GM21717 (cell line): Measurements from ENCODE around the gene DAB2IP.
"Not testable (repeated sequence)": the region's sequence is repeated elsewhere in the genome, so short reads cannot be mapped to it uniquely, and the experiment has no call there.

Experiments used
- ATAC-seq: cut with Tn5 transposase; IDR thresholded peaks from one replicate; pipeline ENCODE4 v1.9.1; 2021; ENCODE audit warnings: mild to moderate bottlenecking, moderate library complexity; ENCODE audit not compliant: unreplicated experiment

Gene DAB2IP

DNA sequence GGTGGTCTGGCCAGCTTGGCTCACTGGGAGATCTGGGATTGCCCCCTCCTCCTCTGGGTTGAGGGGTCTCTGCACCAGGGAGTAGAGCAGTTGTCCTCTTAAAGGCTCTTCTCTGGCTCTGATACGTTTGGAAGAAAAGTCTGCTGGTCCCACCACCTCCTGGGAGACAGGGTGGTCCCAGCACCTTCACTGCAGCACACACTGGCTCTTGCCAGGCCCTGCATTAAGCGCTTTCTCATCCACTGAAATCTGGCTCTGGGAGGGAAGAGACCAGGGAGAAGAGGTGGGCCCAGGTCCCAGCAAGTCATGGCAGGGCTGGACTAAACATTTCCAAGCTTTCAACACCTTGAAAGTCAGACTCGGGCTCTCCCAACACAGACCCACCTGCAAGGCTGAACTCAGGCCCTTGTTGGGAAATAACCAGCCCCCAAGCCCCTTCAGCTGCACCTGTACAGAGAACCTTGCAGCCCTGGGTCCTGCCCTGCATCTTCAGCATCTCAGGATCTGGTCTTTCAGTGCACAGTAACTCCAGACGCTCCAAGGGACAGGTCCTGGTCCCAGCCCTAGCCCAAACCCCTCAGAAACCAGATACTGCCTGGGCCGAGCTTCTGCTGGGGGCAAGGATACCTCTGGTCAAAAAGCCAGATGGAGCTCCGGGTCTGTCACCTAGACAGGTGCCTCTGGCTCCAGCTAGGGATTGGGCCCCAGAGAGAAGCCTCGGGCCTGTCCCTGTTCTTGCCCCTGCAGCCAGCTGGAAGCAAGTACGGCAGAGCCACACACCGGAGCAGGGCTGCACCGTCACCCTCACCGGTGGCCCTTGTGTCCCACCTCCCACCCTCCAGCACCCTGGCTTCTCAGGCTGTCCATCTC is 134.5 kb downstream of the DAB2IP start:
- ATAC-seq = no peak

DNA sequence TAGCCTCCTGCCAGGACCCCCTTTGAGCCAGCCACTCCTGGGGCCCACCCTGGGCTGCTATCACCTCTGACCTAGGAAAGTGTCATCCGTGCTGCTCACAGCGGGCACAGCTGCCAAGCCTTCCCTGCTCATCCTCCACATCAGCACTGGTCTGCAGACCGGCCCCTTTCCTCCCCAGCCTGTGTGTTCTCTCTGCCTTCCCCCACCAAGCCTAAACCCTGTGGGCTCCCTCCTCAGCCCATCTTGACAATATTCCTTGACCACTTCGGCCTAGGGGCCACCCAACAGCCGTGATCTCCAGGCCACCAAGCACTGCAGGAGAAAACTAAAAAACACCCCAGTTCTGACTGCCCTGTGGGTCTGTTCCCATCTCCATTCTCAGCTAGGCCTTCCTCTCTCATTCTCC is 135.1 kb downstream of the DAB2IP start:
- no peak for ATAC-seq

DNA sequence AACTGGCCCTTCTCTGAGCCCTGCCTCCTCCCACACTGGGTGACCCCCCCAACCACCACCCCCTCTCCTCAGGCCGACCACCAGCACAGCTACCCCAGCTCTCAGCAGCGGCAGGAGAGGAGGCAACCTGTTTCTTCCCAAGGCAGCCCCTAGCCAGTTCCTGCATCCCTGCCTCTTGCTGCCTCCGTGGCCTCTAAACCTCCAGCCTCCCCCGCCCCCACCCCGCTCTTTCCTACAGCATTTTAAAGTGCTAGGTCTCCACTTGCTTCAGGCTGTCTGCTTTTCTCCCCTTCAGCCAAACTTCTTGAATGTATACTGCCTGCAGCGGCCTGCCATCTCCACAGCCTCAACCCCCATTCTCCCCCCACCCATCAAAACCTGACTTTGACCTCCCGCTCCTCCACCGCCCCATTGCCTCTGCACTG is 135.6 kb downstream of the DAB2IP start:
- ATAC-seq = no peak

DNA sequence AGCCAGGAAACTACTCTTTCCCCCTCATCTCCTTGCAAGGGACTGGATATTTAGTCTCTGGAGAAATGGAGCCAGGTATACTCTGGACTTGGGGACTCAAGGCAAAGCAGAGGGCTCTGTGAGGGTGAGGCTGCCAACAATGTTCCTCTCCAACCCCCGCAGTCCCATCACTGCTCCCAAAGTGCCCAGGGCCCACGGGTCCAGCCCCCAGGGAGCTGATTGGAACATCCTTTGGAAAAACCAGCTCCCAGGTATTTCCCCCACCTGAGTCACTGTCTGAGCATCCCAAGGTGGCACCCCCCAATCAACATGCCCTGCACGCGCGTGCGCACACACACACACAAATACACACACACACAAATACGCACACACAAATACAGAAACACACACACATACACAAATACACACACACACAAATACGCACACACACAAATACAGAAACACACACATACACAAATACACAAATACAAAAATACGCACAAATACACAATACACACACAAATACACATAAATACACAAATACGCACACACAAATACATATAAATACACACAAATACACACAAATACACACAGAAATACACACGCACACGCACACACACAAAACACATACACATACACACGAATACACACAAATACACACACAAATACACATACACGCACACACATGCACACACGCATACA is 137.4 kb downstream of the DAB2IP start:
- ATAC-seq = no peak

DNA sequence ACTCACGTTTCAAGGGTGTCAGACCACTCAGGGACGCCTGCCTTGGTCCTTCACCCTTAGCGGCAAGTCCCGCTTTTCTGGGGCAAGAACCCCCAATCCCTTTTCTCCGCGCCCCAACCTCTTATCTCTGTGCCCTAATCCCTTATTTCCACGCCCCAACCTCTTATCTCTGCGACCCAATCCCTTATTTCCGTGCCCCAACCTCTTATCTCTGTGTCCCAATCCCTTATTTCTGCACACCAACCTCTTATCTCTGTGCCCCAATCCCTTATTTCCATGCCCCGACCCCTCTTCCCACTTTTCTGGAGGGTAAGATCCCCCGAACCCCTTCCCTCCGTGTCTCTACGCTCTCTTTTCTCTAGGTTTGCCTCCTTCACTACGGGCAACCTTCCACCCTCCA is 139.4 kb downstream of the DAB2IP start:
- ATAC-seq = no peak

DNA sequence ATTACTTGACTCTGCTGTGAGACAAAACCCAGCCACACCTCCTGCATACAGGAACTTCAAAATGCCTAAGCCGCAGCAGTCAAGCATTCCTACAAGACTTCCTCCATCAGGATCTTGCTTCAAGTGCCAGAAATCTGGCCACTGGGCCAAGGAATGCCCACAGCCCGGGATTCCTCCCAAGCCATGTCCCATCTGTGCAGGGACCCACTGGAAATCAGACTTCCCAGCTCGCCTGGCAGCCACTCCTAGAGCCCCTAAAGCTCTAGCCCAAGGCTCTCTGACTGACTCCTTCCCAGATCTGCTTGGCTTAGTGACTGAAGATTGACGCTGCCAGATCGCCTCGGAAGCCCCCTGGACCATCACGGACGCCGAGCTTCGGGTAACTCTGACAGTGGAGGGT is 141.0 kb downstream of the DAB2IP start:
- not testable (repeated sequence) for ATAC-seq

DNA sequence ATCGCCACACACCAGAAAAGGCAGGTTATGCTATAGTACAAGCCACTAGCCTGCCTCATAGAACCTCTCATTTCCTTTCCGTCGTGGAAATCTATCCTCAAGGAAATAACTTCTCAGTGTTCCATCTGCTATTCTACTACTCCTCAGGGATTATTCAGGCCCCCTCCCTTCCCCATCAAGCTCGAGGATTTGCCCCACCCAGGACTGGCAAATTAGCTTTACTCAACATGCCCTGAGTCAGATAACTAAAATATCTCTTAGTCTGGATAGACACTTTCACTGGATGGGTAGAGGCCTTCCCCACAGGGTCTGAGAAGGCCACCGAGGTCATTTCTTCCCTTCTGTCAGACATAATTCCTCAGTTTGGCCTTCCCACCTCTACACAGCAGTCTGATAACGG is 142.9 kb downstream of the DAB2IP start:
- ATAC-seq = not testable (repeated sequence)

DNA sequence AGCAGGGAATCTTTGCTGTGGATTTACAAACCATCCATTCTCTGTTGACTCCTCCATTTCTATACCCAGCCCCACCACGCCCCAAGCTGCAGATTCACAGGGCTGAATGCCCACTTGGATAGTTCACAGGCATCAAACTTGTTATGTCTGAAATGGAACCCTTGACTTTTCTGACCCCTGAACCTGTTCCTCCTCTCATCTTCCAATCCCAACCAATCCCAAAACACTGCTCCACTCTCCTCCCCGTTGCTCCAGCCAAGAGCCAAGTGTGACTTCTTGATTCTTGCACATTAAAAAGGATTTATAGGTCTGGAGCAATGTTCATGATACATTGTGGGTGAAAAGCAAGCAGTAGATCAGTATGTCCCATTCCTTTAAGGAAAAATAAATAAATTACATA is 145.6 kb downstream of the DAB2IP start:
- ATAC-seq = no peak

DNA sequence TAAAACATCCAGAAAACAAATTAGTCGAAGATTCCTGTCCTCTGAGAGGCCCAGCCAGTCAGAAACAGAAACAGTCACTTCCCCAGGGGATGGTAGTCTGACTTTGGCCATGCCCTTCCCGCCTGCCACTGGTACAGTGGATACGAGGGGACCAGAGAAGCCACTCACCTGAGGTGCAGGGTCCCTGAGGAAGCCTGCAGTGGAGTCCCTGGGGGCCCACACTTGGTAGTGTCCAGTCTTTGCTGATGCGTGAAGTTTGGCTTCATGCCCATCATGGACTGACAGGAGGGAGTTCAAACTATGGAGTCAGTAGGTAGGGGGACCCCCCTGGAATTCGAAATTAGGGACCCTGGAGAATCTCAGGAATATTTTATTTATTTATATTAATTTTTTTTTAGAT is 147.5 kb downstream of the DAB2IP start:
- ATAC-seq = no peak

DNA sequence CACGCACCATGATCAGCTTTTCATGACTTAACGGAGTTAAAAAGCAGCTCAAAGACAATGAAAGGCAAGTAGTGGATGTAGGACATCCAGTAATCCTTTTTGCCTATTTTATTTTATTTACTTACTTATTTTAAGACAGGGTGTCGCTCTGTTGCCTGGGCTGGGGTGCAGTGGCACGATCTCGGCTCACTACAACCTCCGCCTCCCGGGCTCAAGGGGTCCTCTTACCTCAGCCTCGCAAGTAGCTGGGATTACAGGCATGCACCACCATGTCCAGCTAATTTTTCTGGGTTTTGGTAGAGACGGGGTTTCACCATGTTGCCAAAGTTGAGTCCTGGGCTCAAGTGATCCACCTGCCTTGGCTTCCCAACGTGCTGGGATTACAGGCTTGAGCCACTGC is 148.9 kb downstream of the DAB2IP start:
- no peak for ATAC-seq

DNA sequence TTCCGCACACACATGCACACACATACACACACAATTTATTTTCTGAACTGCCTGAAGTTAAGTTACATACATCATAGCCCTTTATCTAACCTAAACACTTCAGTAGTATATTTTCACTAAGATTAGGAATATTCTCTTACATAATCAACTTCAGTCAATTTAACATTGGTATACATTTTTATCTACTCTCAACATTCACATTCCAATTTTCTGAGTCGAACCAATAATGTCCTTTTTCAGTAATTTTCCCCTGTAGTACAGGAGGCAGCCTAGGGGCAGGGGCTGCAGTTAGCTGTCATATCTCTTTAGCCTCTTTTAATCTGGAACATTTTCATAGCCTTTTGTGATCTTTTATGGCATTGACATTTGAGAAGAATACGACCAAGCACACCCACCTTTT is 150.1 kb downstream of the DAB2IP start:
- no peak for ATAC-seq

DNA sequence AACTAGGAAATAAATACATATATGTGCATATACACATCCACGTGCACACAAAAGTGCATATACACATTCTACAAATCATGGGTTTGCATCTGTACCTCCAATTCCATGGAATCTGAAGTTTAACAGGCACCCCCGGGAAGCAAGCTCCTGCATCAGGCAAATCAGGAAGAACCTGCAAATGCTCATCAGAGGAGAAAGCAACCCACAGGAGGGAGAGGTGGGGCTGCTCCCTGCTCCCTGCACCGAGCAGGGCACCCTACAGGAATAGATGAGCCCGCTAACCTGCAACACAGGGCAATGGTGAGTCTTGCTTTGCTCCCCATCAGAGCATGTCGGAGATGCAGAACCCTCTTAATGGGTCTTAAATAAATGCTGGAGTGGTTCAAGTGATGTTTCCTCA is 151.3 kb downstream of the DAB2IP start:
- no peak for ATAC-seq

DNA sequence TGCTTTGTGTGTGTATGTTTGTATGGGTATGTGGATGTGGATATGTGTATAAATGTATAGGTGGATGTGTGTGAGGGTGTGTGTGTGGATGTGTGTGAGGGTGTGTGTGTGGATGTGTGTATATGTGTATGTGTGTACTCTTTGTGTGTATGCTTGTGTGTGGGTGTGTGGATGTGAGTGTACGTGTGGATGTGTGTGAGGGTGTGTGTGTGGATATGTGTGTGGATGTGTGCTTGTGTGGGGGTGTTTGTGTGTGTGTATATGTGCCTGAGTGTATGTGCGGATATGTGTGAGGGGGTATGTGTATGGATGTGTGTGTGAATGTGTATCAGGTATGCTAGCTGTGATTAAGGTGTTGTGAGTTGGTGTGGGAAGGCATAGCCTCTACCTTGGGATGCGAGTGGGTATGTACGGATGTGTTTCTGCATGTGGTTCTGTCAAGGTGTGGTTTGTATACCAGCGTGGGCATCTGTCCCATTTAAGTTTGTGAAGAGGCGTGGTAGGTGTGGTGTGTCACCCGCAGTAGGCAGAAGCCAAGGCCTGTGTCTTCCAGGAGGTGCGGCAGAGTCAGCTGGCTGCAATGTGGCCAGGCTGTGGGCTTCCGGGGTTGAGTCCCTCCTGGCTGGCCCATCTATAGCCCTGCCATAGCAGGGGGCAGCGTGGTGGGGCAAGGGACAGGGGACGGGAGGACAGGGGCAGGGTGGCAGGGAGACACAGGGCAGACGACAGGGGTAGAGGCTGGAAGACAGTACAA is 155.8 kb downstream of the DAB2IP start:
- no peak for ATAC-seq

DNA sequence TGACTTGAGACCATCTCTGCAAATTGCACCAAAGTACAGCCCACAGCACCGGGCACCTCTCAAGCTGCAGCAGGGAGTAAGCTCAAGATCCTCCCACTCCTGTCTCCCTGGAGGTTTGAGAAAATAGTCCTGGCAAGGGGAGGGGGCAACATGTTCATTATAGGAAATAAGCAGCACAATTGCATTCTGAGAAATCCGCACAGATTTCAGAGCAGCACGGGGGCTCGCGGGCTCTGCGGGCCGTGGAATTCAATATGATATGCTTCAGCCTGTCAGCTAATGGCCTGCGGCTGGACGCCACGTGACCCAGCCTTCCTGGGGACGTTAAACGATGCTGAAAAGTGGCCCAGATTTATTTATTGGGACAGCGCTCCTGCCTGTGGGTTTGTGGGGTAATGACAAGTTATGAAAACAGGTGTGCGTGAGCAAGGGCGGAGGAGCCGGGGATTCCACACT is 156.4 kb downstream of the DAB2IP start:
- ATAC-seq = no peak

DNA sequence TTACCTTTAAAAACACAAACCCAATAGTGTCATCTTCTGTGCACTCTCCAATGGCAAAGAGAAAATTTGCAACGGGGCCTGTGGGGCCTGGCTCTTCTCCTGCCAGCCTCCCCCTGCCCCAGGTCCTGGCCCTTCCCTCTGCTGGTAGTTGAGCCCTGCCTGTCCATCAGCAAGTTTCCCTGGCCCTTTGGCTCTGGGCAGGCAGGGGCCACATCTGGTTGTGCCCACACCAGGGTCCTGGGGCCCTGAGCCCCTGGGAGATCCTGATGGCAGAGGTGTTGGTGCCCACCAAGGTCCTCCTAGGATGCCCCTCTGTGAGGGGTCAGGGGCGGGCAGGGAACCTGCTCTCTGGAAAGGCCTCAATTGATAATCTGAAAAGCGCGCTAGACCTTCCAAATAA is 157.3 kb downstream of the DAB2IP start:
- no peak for ATAC-seq

DNA sequence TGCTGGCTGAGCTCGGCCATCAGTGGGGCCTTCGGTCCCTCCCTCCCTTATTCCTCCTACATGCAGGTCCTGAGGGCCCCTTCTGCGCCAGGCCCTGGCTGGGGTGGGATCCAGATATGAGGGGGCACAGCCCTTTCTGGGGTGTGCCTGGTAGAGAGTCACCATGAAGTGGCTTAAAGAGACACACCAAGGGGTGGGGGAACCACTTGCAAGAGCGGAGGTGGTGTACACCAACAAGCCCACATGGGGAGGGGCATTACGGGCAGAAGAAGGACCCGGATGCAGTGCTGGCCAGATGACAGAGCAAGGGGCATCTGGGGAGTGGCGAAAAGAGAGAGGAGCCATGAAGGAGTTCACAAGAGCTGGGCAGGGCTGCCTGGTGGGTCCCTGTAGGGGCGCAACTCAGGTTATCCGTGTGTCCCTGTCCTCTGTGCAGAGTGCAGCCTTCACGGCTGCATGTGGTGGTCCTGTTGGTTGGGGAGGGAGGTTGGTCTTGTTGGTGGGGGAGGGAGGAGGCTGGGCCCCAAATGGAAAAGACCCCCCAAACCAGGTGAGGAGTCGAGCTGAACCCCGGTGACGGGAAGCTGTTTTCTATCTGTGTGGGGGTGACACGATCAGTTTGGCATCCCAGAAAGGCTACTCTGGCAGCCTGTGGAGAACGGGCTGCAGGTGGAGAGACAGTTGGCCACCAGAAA is 158.1 kb downstream of the DAB2IP start:
- no peak for ATAC-seq

DNA sequence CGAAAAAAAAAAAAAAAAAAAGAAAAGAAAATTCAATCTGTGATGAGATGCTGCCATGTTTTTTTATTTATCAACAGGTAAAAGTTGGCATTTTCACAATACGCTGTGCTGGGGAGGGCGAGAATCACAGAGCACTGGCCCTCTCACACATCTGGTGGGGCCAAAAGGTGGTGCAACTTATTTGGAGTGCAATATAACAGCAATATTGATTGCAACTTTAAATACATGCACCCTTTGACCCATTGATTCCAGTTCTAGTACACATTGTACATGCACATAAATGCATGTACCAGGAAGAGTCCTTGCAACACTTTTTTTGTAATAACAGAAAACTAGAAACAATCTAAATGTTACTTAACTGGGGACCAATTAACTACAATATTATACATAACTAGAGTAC is 159.1 kb downstream of the DAB2IP start:
- no peak for ATAC-seq

DNA sequence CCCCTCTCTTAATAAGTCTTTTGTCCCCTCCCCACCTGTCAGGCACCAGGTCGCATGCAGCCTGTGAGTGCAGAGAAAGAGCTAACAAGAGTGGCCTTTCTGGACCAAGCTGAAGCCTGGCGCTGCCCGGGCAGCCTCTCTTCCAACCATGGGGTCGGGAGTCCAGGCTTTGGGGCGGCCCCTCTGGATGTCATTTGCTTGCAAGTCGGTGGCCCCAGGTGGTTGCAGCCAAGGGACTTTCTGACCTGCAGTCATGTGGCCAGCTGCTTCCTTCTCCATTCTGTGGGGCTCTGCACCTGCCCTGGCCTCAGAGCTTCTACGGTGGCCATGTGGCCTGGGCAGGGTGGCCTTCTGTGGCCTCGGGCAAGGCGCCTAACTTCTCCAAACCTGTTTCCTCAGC is 159.7 kb downstream of the DAB2IP start:
- ATAC-seq = no peak

DNA sequence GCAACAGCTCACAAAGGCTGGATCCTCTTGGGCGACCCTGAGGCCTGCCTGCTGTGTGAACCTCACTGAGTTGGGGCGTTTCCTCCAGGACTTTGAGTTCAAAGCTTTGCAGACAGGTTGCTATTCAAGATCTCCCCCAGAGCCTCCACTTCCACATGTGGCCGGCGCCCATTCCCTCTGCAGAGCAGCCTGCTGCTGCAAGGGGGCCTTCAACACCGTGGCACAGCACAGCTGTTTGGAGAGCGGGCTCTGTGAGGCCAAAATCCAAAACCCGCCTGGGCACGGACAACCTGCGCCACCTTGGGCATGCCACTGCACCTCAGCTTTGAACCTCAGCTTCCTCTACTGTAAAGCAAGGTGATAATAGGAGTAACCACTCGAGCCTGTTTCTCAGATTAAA is 160.3 kb downstream of the DAB2IP start:
- no peak for ATAC-seq

DNA sequence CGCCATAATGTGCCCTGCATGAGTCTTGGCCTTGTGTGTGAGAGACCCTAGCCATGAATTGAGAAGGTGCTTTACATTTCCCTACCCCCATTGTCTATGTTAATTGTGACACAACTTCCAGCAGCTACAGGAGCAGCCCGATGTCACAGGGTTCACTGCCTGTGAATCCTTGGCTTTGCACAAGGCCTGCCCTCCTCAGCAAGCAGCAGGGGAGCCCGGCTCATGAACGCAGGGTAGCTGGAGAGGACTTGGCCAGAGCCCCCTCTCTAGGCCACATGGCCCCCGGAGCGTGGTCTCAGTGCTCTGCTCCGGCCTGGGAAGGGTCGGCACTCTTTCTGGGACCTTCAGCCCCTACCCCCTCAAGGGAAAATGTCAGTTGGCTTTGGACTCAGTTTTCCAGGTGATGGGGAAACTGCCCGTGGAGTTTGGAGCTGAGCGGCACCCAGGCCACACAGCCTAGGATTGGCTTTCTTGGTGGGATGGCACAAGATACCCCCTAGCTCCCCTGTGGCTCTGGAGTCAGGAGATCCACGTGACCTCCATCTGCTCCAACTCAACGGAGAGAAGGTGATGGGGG is 160.8 kb downstream of the DAB2IP start:
- ATAC-seq = no peak
